K562 (cell line): ENCODE results near the gene OR2W1. TPM values are rescaled to one million over a fixed set of nuclear protein-coding genes. Genes with fewer than 3 reads are reported as not detected.

Experiments
- polyA plus RNA-seq, 8 experiments: library from polyadenylated mRNA; depleted of rRNA in 4 of 8; stranded (reverse) in 5 of 8; unstranded in 3 of 8; fragments of >200 nt; fragmentation: Nextera tagmentation in 2 of 8; fragmentation: Illumina TruSeq in 1 of 8; extraction: Ambion mirVana in 2 of 8; extraction: Trizol in 1 of 8; gene quantifications; 2 replicates each; pipeline versions ENCODE4 v1.2.1 to v1.2.3, GENCODE V29; 2011 to 2014; ENCODE audit warnings: inconsistent platforms in 1 of 8, missing spikeins in 1 of 8
- total RNA-seq, 7 experiments: library from RNA; depleted of rRNA in 6 of 7; stranded (reverse); fragments of >200 nt in 6 of 7; fragmentation: Illumina TruSeq in 2 of 7; extraction: Trizol in 2 of 7; gene quantifications; 2 replicates each; pipeline versions ENCODE4 v1.2.1 to v1.2.3, GENCODE V29; 2011 to 2021; ENCODE audit warnings: low replicate concordance in 1 of 7

The OR2W1 gene
- total and polyA plus RNA-seq, 9 of the 15 experiments (the other 6 are each of a cell fraction or from before 2014, with no cell fraction given) = not detected

Other genes with a start within 250 kb of the OR2W1 start
- 145 and 157 TPM in 2 replicates for gene TRIM27, start 121.2 kb downstream of the OR2W1 start, total RNA-seq (2014; rRNA removed)
- gene TRIM27, start 121.2 kb downstream of the OR2W1 start, total RNA-seq (2014; rRNA removed; fragmentation: Illumina TruSeq; extraction: Trizol) = 126 and 129 TPM in 2 replicates
- 141 and 156 TPM in 2 replicates for gene TRIM27, start 121.2 kb downstream of the OR2W1 start, total RNA-seq (2015; rRNA removed; fragmentation: Illumina TruSeq; extraction: Trizol)
- gene TRIM27, start 121.2 kb downstream of the OR2W1 start, total RNA-seq (2021) = 122 and 127 TPM in 2 replicates
- gene TRIM27, start 121.2 kb downstream of the OR2W1 start, polyA plus RNA-seq (2011; rRNA removed) = 206 and 235 TPM in 2 replicates
- 90.9 and 99.7 TPM in 2 replicates for gene TRIM27, start 121.2 kb downstream of the OR2W1 start, polyA plus RNA-seq (2014; fragmentation: Illumina TruSeq; extraction: Trizol)
- 10 to 100 TPM; 37.7 to 49.6 TPM for gene TRIM27, start 121.2 kb downstream of the OR2W1 start, polyA plus RNA-seq (2014; fragmentation: Nextera tagmentation; extraction: Ambion mirVana)
- gene TRIM27, start 121.2 kb downstream of the OR2W1 start, polyA plus RNA-seq (2014; rRNA removed) = 118 TPM in 2 replicates
- 5.6 and 6.3 TPM in 2 replicates for gene ZNF311, start 39.9 kb downstream of the OR2W1 start, total RNA-seq (2014; rRNA removed)
- gene ZNF311, start 39.9 kb downstream of the OR2W1 start, total RNA-seq (2014; rRNA removed; fragmentation: Illumina TruSeq; extraction: Trizol) = 8.3 and 9.5 TPM in 2 replicates
- 7.4 and 8.2 TPM in 2 replicates for gene ZNF311, start 39.9 kb downstream of the OR2W1 start, total RNA-seq (2015; rRNA removed; fragmentation: Illumina TruSeq; extraction: Trizol)
- gene ZNF311, start 39.9 kb downstream of the OR2W1 start, total RNA-seq (2021) = 6.5 and 7.5 TPM in 2 replicates
- gene ZNF311, start 39.9 kb downstream of the OR2W1 start, polyA plus RNA-seq (2011; rRNA removed) = 7.5 and 9.3 TPM in 2 replicates
- 6.5 and 7.5 TPM in 2 replicates for gene ZNF311, start 39.9 kb downstream of the OR2W1 start, polyA plus RNA-seq (2014; fragmentation: Illumina TruSeq; extraction: Trizol)
- gene ZNF311, start 39.9 kb downstream of the OR2W1 start, polyA plus RNA-seq (2014; fragmentation: Nextera tagmentation; extraction: Ambion mirVana) = 10 to 100 TPM in 1 of 2 experiments, 1 to 10 TPM in 1; 5.1 to 10.0 TPM
- gene ZNF311, start 39.9 kb downstream of the OR2W1 start, polyA plus RNA-seq (2014; rRNA removed) = 7.5 and 8.3 TPM in 2 replicates
- not detected in 2 replicates for gene OR2B3, start 42.1 kb upstream of the OR2W1 start, total RNA-seq (2014; rRNA removed)
- gene OR2B3, start 42.1 kb upstream of the OR2W1 start, total RNA-seq (2014; rRNA removed; fragmentation: Illumina TruSeq; extraction: Trizol) = not detected in 2 replicates
- gene OR2B3, start 42.1 kb upstream of the OR2W1 start, total RNA-seq (2015; rRNA removed; fragmentation: Illumina TruSeq; extraction: Trizol) = not detected in 2 replicates
- not detected in 2 replicates for gene OR2B3, start 42.1 kb upstream of the OR2W1 start, total RNA-seq (2021)
- not detected in 2 replicates for gene OR2B3, start 42.1 kb upstream of the OR2W1 start, polyA plus RNA-seq (2011; rRNA removed)
- not detected in 2 replicates for gene OR2B3, start 42.1 kb upstream of the OR2W1 start, polyA plus RNA-seq (2014; fragmentation: Illumina TruSeq; extraction: Trizol)
- not detected for gene OR2B3, start 42.1 kb upstream of the OR2W1 start, polyA plus RNA-seq (2014; fragmentation: Nextera tagmentation; extraction: Ambion mirVana)
- not detected in 2 replicates for gene OR2B3, start 42.1 kb upstream of the OR2W1 start, polyA plus RNA-seq (2014; rRNA removed)
- not detected in 2 replicates for gene OR2J1, start 54.3 kb upstream of the OR2W1 start, total RNA-seq (2014; rRNA removed)
- gene OR2J1, start 54.3 kb upstream of the OR2W1 start, total RNA-seq (2014; rRNA removed; fragmentation: Illumina TruSeq; extraction: Trizol) = not detected in 2 replicates
- not detected in 2 replicates for gene OR2J1, start 54.3 kb upstream of the OR2W1 start, total RNA-seq (2015; rRNA removed; fragmentation: Illumina TruSeq; extraction: Trizol)
- gene OR2J1, start 54.3 kb upstream of the OR2W1 start, total RNA-seq (2021) = not detected in 2 replicates
- not detected in 2 replicates for gene OR2J1, start 54.3 kb upstream of the OR2W1 start, polyA plus RNA-seq (2011; rRNA removed)
- gene OR2J1, start 54.3 kb upstream of the OR2W1 start, polyA plus RNA-seq (2014; fragmentation: Illumina TruSeq; extraction: Trizol) = not detected in 2 replicates
- not detected for gene OR2J1, start 54.3 kb upstream of the OR2W1 start, polyA plus RNA-seq (2014; fragmentation: Nextera tagmentation; extraction: Ambion mirVana)
- not detected in 2 replicates for gene OR2J1, start 54.3 kb upstream of the OR2W1 start, polyA plus RNA-seq (2014; rRNA removed)
- 0.08 and 0.14 TPM in 2 replicates for gene OR2J3, start 62.9 kb upstream of the OR2W1 start, total RNA-seq (2014; rRNA removed)
- not detected in 2 replicates for gene OR2J3, start 62.9 kb upstream of the OR2W1 start, total RNA-seq (2014; rRNA removed; fragmentation: Illumina TruSeq; extraction: Trizol)
- not detected in 2 replicates for gene OR2J3, start 62.9 kb upstream of the OR2W1 start, total RNA-seq (2015; rRNA removed; fragmentation: Illumina TruSeq; extraction: Trizol)
- gene OR2J3, start 62.9 kb upstream of the OR2W1 start, total RNA-seq (2021) = not detected in 2 replicates
- gene OR2J3, start 62.9 kb upstream of the OR2W1 start, polyA plus RNA-seq (2011; rRNA removed) = 0.17 and 0.20 TPM in 2 replicates
- not detected in 2 replicates for gene OR2J3, start 62.9 kb upstream of the OR2W1 start, polyA plus RNA-seq (2014; fragmentation: Illumina TruSeq; extraction: Trizol)
- not detected for gene OR2J3, start 62.9 kb upstream of the OR2W1 start, polyA plus RNA-seq (2014; fragmentation: Nextera tagmentation; extraction: Ambion mirVana)
- not detected in 2 replicates for gene OR2J3, start 62.9 kb upstream of the OR2W1 start, polyA plus RNA-seq (2014; rRNA removed)
- not detected in 2 replicates for gene OR2J2, start 125.7 kb upstream of the OR2W1 start, total RNA-seq (2014; rRNA removed)
- not detected in 2 replicates for gene OR2J2, start 125.7 kb upstream of the OR2W1 start, total RNA-seq (2014; rRNA removed; fragmentation: Illumina TruSeq; extraction: Trizol)
- gene OR2J2, start 125.7 kb upstream of the OR2W1 start, total RNA-seq (2015; rRNA removed; fragmentation: Illumina TruSeq; extraction: Trizol) = not detected in 2 replicates
- gene OR2J2, start 125.7 kb upstream of the OR2W1 start, total RNA-seq (2021) = not detected in 2 replicates
- gene OR2J2, start 125.7 kb upstream of the OR2W1 start, polyA plus RNA-seq (2011; rRNA removed) = not detected in 2 replicates
- gene OR2J2, start 125.7 kb upstream of the OR2W1 start, polyA plus RNA-seq (2014; fragmentation: Illumina TruSeq; extraction: Trizol) = not detected in 2 replicates
- gene OR2J2, start 125.7 kb upstream of the OR2W1 start, polyA plus RNA-seq (2014; fragmentation: Nextera tagmentation; extraction: Ambion mirVana) = not detected
- gene OR2J2, start 125.7 kb upstream of the OR2W1 start, polyA plus RNA-seq (2014; rRNA removed) = not detected in 2 replicates